ENCODE measurements around the gene CDH4.

Gene CDH4

GRCh38 chr20:61733891-61734732 is 482.1 kb downstream of the CDH4 start:
- no peak for DNase-seq

GRCh38 chr20:61734733-61735502 is 482.9 kb downstream of the CDH4 start:
- DNase-seq: no peak

GRCh38 chr20:61735503-61735785 is 483.4 kb downstream of the CDH4 start:
- no peak for DNase-seq

- no peak for DNase-seq
Measured at GRCh38 chr20:61736001-61736635, 484.1 kb downstream of the CDH4 start.

GRCh38 chr20:61736751-61737310 is 484.8 kb downstream of the CDH4 start:
- no peak for DNase-seq

GRCh38 chr20:61737346-61737745 is 485.3 kb downstream of the CDH4 start:
- no peak for DNase-seq

GRCh38 chr20:61737812-61738443 is 485.9 kb downstream of the CDH4 start:
- no peak for DNase-seq

GRCh38 chr20:61738601-61739069 is 486.6 kb downstream of the CDH4 start:
- no peak for DNase-seq

- no peak for DNase-seq
Measured at GRCh38 chr20:61739086-61739831, 487.2 kb downstream of the CDH4 start.

GRCh38 chr20:61739832-61740118 is 487.7 kb downstream of the CDH4 start:
- DNase-seq: no peak

- no peak for DNase-seq
Measured at GRCh38 chr20:61742097-61742825, 490.2 kb downstream of the CDH4 start.

- DNase-seq: no peak
Measured at GRCh38 chr20:61743606-61744005, 491.5 kb downstream of the CDH4 start.

- peak; percentile 55 for DNase-seq
Measured at GRCh38 chr20:61744691-61745396, 492.8 kb downstream of the CDH4 start.

GRCh38 chr20:61745397-61746146 is 493.5 kb downstream of the CDH4 start:
- no peak for DNase-seq

- DNase-seq: no peak
Measured at GRCh38 chr20:61746147-61746646, 494.1 kb downstream of the CDH4 start.

- DNase-seq: no peak
Measured at GRCh38 chr20:61746781-61747180, 494.7 kb downstream of the CDH4 start.

- peak; percentile 43 for DNase-seq
Measured at GRCh38 chr20:61748376-61748775, 496.3 kb downstream of the CDH4 start.

- no peak for DNase-seq
Measured at GRCh38 chr20:61749406-61750075, 497.5 kb downstream of the CDH4 start.

- DNase-seq: no peak
Measured at GRCh38 chr20:61750093-61750492, 498.0 kb downstream of the CDH4 start.

All from fibroblast of skin of right quadriceps (primary cell).